ENCODE results near the gene CSTF1.

CSTF1 gene

DNA sequence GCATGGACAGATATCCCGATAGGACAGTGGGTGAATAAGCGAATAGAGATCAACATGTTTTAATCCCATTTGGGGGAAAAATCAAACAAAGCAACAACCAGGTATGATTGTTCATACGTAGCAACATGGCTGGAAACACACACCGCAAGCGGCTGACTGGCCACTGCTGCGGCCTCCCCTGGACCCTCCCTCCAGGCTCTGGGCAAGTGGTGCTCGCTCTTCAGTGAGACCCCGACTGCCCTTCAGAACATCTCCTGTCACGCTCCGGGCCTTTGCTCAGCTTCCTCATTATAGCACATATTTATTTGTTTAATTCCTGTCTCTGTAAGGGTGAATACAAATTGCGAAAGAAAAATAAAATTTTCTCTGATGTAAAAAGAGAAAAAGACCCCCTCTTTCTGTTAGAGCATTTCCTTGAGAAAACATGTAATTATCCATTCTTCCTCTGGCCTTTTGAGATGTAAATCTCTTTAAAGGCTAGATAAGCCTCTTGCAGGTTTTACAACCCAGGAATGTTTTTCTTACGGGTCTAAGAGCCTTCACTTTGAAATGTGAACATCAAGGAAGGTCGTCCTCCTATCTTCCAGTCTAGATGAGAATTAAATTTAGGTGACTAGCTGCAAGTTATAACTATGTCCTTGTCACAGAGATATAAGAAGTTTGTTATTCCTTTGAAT is 44.7 kb upstream of the CSTF1 start:
- H3K9ac ChIP-seq = no peak overlapping the region
- H2AFZ ChIP-seq (ENCODE audit: low read depth) = no peak overlapping the region
- H3K4me2 ChIP-seq = no peak overlapping the region
- TF ChIP-seq, protein P1, sequence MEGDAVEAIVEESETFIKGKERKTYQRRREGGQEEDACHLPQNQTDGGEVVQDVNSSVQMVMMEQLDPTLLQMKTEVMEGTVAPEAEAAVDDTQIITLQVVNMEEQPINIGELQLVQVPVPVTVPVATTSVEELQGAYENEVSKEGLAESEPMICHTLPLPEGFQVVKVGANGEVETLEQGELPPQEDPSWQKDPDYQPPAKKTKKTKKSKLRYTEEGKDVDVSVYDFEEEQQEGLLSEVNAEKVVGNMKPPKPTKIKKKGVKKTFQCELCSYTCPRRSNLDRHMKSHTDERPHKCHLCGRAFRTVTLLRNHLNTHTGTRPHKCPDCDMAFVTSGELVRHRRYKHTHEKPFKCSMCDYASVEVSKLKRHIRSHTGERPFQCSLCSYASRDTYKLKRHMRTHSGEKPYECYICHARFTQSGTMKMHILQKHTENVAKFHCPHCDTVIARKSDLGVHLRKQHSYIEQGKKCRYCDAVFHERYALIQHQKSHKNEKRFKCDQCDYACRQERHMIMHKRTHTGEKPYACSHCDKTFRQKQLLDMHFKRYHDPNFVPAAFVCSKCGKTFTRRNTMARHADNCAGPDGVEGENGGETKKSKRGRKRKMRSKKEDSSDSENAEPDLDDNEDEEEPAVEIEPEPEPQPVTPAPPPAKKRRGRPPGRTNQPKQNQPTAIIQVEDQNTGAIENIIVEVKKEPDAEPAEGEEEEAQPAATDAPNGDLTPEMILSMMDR (conservative IDR thresholded peaks at IDR 0.05; ENCODE audit: low read depth, low read length) = no peak
- H3K27ac ChIP-seq = no peak overlapping the region
- H3K79me2 ChIP-seq (ENCODE audit: insufficient read depth, low read depth) = no peaks in the 10 kb centered on the region
- H3K4me1 ChIP-seq (ENCODE audit: low read depth, poor library complexity, severe bottlenecking) = no peaks in the 10 kb centered on the region
- H4K20me1 ChIP-seq (ENCODE audit: insufficient read depth) = no peaks in the 10 kb centered on the region
- H3K36me3 ChIP-seq (ENCODE audit: insufficient read depth) = no peaks in the 10 kb centered on the region
- no peaks in the 10 kb centered on the region for H3K27me3 ChIP-seq (ENCODE audit: insufficient read depth, low read depth)
- no peak overlapping the region for H3K4me3 ChIP-seq (IDR thresholded peaks at IDR 0.05; ENCODE audit: insufficient read depth, low read depth, low read length)

- H2AFZ ChIP-seq (ENCODE audit: low read depth) = no peak overlapping the region
- no peak overlapping the region for H3K27ac ChIP-seq
- H3K27me3 ChIP-seq (ENCODE audit: insufficient read depth, low read depth) = no peaks in the 10 kb centered on the region
- no peaks in the 10 kb centered on the region for H3K79me2 ChIP-seq (ENCODE audit: insufficient read depth, low read depth)
- H3K4me3 ChIP-seq (IDR thresholded peaks at IDR 0.05; ENCODE audit: insufficient read depth, low read depth, low read length) = no peak overlapping the region
- H3K9ac ChIP-seq = no peak overlapping the region
- no peaks in the 10 kb centered on the region for H4K20me1 ChIP-seq (ENCODE audit: insufficient read depth)
- TF ChIP-seq, protein P1 (conservative IDR thresholded peaks at IDR 0.05; ENCODE audit: low read depth, low read length) = no peak
- no peaks in the 10 kb centered on the region for H3K4me1 ChIP-seq (ENCODE audit: low read depth, poor library complexity, severe bottlenecking)
- no peak overlapping the region for H3K4me2 ChIP-seq
- H3K36me3 ChIP-seq (ENCODE audit: insufficient read depth) = no peaks in the 10 kb centered on the region
These were observed 44.1 kb upstream of the CSTF1 start for GRCh38 chr20:56348305-56348693.

GRCh38 chr20:56348746-56349145 is 43.7 kb upstream of the CSTF1 start:
- no peak overlapping the region for H3K4me3 ChIP-seq (IDR thresholded peaks at IDR 0.05; ENCODE audit: insufficient read depth, low read depth, low read length)
- TF ChIP-seq, protein P1 (conservative IDR thresholded peaks at IDR 0.05; ENCODE audit: low read depth, low read length) = no peak
- H2AFZ ChIP-seq (ENCODE audit: low read depth) = no peak overlapping the region
- no peaks in the 10 kb centered on the region for H3K36me3 ChIP-seq (ENCODE audit: insufficient read depth)
- H3K27me3 ChIP-seq (ENCODE audit: insufficient read depth, low read depth) = no peaks in the 10 kb centered on the region
- no peak overlapping the region for H3K9ac ChIP-seq
- no peaks in the 10 kb centered on the region for H3K4me1 ChIP-seq (ENCODE audit: low read depth, poor library complexity, severe bottlenecking)
- H3K27ac ChIP-seq = no peak overlapping the region
- no peaks in the 10 kb centered on the region for H4K20me1 ChIP-seq (ENCODE audit: insufficient read depth)
- H3K79me2 ChIP-seq (ENCODE audit: insufficient read depth, low read depth) = no peaks in the 10 kb centered on the region
- H3K4me2 ChIP-seq = no peak overlapping the region

GRCh38 chr20:56350842-56351241 is 41.6 kb upstream of the CSTF1 start:
- H3K4me2 ChIP-seq = no peak overlapping the region
- no peak overlapping the region for H3K4me3 ChIP-seq (IDR thresholded peaks at IDR 0.05; ENCODE audit: insufficient read depth, low read depth, low read length)
- H3K79me2 ChIP-seq (ENCODE audit: insufficient read depth, low read depth) = no peaks in the 10 kb centered on the region
- H3K27ac ChIP-seq = no peak overlapping the region
- H3K9ac ChIP-seq = no peak overlapping the region
- no peaks in the 10 kb centered on the region for H3K4me1 ChIP-seq (ENCODE audit: low read depth, poor library complexity, severe bottlenecking)
- no peaks in the 10 kb centered on the region for H3K36me3 ChIP-seq (ENCODE audit: insufficient read depth)
- H4K20me1 ChIP-seq (ENCODE audit: insufficient read depth) = no peaks in the 10 kb centered on the region
- H3K27me3 ChIP-seq (ENCODE audit: insufficient read depth, low read depth) = no peaks in the 10 kb centered on the region
- TF ChIP-seq, protein P1 (conservative IDR thresholded peaks at IDR 0.05; ENCODE audit: low read depth, low read length) = no peak
- H2AFZ ChIP-seq (ENCODE audit: low read depth) = no peak overlapping the region
